ENCODE results near the gene ARSB. TPM values are rescaled to one million over a fixed set of nuclear protein-coding genes. Genes with fewer than 3 reads are reported as not detected.

The ARSB gene
- total RNA-seq, 1 experiment from 2014 or later = 11.4 TPM

DNA sequence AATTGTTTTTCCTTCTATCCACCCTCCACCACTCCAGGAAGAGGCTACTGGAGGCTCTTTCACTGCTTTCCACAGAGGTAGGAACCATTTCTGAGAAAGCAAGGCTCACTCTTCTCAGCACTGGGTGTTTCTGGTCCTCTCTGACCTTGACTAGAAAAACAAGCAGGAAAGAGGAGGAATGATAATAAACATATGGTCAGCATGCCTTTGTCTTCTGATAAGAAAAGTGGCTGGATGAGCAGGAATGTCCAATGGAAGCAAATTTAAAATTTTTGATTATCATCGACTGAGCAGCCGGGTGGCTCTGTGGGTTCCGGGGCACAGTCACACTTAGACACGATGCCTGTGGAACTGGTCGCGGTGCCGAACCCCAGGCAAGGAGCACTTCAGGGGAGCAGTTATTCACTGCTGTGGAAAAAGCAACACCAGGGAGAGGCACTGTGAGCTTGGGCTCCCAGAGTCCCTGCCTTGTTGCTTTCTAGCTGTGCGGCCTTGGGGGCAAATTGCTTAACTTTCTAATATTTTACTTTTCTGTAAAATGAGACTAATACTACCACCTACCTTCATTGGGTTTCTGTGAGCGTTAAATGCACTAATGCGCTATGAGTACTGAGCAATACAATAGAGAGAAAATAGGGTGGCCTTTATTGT lies 179.5 kb downstream of the ARSB start:
- H3K27me3 ChIP-seq (ENCODE audit: insufficient read depth, low read length) = no peaks in the 10 kb centered on the region
- Mint-ChIP-seq H3K27ac (0 out of 7 replicates have a peak overlapping the region, but pooled peaks of 1 of the 3 experiments have one; percentile 29), H3K9me3 (peaks cover 0 to 10% of the 10 kb centered on the region in 2 experiments; a peak in 3 of 5 replicates), H3K4me3 (no peak overlapping the region), H3K4me1 (peaks cover 0 to 3% of the 10 kb centered on the region in 2 experiments; a peak in 2 of 4 replicates), H3K27me3 (ENCODE audit: low read depth) (no peaks in the 10 kb centered on the region; the same call in 1 of the 2 replicates), H3K36me3 (ENCODE audit: insufficient read depth in 1 of 3, low read depth in 3 of 3) (peaks cover 4 to 8% (median 7%) of the 10 kb centered on the region in 3 experiments; a peak in 6 of 7 replicates)
- no peak overlapping the region for H2BK12ac ChIP-seq (ENCODE audit: insufficient read length, low read depth, low read length)
- H3K9ac ChIP-seq (ENCODE audit: extremely low read depth, insufficient read length, low read length) = no peak overlapping the region
- H3K9me3 ChIP-seq (ENCODE audit: control insufficient read depth, low read depth, low read length) = no peaks in the 10 kb centered on the region
- H3K23me2 ChIP-seq (ENCODE audit: insufficient read length, low read depth, low read length, poor library complexity, severe bottlenecking) = no peaks in the 10 kb centered on the region
- no peaks in the 10 kb centered on the region for H3K4me1 ChIP-seq (ENCODE audit: insufficient read depth, low read length)
- no peak overlapping the region for H3K4ac ChIP-seq (ENCODE audit: low read depth, low read length)
- H2BK120ac ChIP-seq (ENCODE audit: low read depth, low read length, poor library complexity, severe bottlenecking) = no peak overlapping the region
- H4K8ac ChIP-seq (replicated peaks; ENCODE audit: insufficient read length, low read depth, low read length) = no peak overlapping the region
- no peak for DNase-seq
- H3K18ac ChIP-seq (ENCODE audit: insufficient read length, low read depth, low read length) = no peak overlapping the region
- no peak overlapping the region for H4K5ac ChIP-seq (ENCODE audit: insufficient read length, low read depth, low read length)
- H3T11ph ChIP-seq (ENCODE audit: low read length) = no peak overlapping the region
- H3K4me2 ChIP-seq (ENCODE audit: insufficient read depth, insufficient read length, low read length) = no peak overlapping the region
- H2BK5ac ChIP-seq (ENCODE audit: insufficient read length, low read length) = no peak overlapping the region
- no peaks in the 10 kb centered on the region for H3K79me1 ChIP-seq (ENCODE audit: insufficient read depth, low read depth, low read length, poor library complexity, severe bottlenecking)
- no peak overlapping the region for H2AFZ ChIP-seq (ENCODE audit: low read length)
- no peak overlapping the region for H2AK5ac ChIP-seq (ENCODE audit: insufficient read length, low read length)
- H3K14ac ChIP-seq (ENCODE audit: insufficient read depth, low read length) = no peak overlapping the region
- H3K56ac ChIP-seq (ENCODE audit: insufficient read length, low read depth, low read length) = no peak overlapping the region
- no peak overlapping the region for H4K91ac ChIP-seq (ENCODE audit: insufficient read length, low read depth, low read length)
- no peak overlapping the region for H3K23ac ChIP-seq (ENCODE audit: insufficient read length, low read depth, low read length)
- H2BK15ac ChIP-seq (ENCODE audit: low read depth, low read length) = no peak overlapping the region
- no peak overlapping the region for H3K27ac ChIP-seq (ENCODE audit: insufficient read length, low read depth, low read length)
- H4K20me1 ChIP-seq (ENCODE audit: control insufficient read depth, insufficient read depth, insufficient read length) = no peaks in the 10 kb centered on the region
- H2BK20ac ChIP-seq (ENCODE audit: low read depth, low read length, poor library complexity, severe bottlenecking) = no peak overlapping the region
- no peak for TF ChIP-seq CTCF (conservative IDR thresholded peaks at IDR 0.05)
- H3K79me2 ChIP-seq (ENCODE audit: insufficient read depth, low read length) = no peaks in the 10 kb centered on the region
- no CpG with 5 or more reads among the region's 10 CpGs for WGBS (ENCODE audit: extremely low coverage, insufficient read length, low lambda C conversion rate)

Data from H9 (cell line).